Panc1 (cell line): Measurements from ENCODE around the gene SPATA31E1.

ENCODE experiments used
- CTCF ChIP-seq: fragments of 450-650 bp; IDR thresholded peaks from 2 replicates; pipeline ENCODE4 v1.5.1; 2017; ENCODE audit warnings: mild to moderate bottlenecking
- POLR2AphosphoS5 ChIP-seq: IDR thresholded peaks from 2 replicates; pipeline ENCODE4 v1.6.1; 2012; ENCODE audit warnings: mild to moderate bottlenecking, low read depth, low read length, moderate library complexity
- REST ChIP-seq, 2 experiments: IDR thresholded peaks; 2 replicates each; pipeline ENCODE4 v1.6.1; 2011 to 2012; ENCODE audit warnings: low read depth in 2 of 2, control low read depth in 1 of 2, low read length in 1 of 2, mild to moderate bottlenecking in 1 of 2, moderate library complexity in 1 of 2; ENCODE audit not compliant: insufficient read depth in 1 of 2
- SIN3A ChIP-seq: IDR thresholded peaks from 2 replicates; pipeline ENCODE4 v1.6.1; 2012; ENCODE audit warnings: low read depth, mild to moderate bottlenecking, low read length, moderate library complexity, borderline replicate concordance; ENCODE audit not compliant: insufficient read depth
- TCF7L2 ChIP-seq: IDR thresholded peaks from 2 replicates; pipeline ENCODE4 v1.6.1; 2011; ENCODE audit warnings: mild to moderate bottlenecking, low read depth, low read length, inconsistent platforms

GRCh38 chr9:87868175-87868574 lies 14.5 kb upstream of the SPATA31E1 start:
- no peak for TF ChIP-seq CTCF
- no peak for TF ChIP-seq POLR2AphosphoS5
- TF ChIP-seq SIN3A, result no peak
- no peak for TF ChIP-seq TCF7L2
- no peak for TF ChIP-seq REST (IDR thresholded peaks at IDR 0.05; ENCODE audit: insufficient read depth in 1 of 2, low read depth in 2 of 2, low read length in 1 of 2)
